GM19043 (cell line): Measurements from ENCODE around the gene OR1B1.
"Not testable (repeated sequence)": the region's sequence is repeated elsewhere in the genome, so short reads cannot be mapped to it uniquely, and the experiment has no call there.

Experiments
- ATAC-seq: cut with Tn5 transposase; IDR thresholded peaks from one replicate; pipeline ENCODE4 v1.9.1; 2021; ENCODE audit warnings: low read depth; ENCODE audit not compliant: unreplicated experiment

The OR1B1 gene

DNA sequence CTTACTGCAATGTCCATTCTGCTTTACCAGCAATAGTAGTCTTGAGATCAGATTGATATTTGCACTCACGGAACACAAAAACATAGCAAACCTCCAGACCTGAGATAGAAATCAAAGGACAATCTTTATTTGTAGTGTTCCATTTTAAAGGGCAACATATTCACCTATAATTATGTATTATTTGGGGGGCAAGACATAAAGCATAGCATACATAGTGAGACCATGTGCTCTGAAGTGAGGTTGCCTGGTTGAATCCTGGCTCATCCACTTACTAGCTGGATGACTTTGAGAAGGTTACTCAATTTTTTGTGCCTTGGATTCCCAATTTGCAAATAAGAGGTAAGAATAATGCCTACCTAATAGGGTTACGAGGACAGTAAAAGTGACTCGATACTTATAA is at the start of gene OR1B1:
Gene OR1B1, minus strand, starts transcription at position 101 of the 400 bp plus-strand sequence.
- ATAC-seq: no peak

GRCh38 chr9:122695696-122696095 is 38.3 kb upstream of the OR1B1 start:
- ATAC-seq: no peak

DNA sequence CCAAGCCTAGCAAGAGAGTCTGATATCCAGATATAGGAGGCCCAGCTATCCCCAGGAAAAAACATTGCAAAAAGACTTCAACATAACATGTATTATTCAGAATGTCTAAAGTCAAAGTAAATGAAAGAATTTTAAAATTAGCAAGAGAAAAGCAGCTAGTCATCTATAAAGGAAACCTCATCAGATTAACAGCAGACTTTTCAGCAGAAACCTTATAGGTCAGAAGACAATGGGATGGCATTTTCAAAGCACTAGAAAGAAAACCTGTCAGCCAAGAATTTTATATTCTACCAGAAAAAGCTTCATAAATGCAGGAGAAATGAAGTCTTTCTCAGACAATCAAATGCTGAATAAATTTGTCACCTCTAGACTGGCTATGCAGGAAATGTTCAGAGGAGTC is 27.4 kb upstream of the OR1B1 start:
- ATAC-seq: no peak

- no peak for ATAC-seq
Measured at GRCh38 chr9:122672481-122672880, 15.1 kb upstream of the OR1B1 start.

DNA sequence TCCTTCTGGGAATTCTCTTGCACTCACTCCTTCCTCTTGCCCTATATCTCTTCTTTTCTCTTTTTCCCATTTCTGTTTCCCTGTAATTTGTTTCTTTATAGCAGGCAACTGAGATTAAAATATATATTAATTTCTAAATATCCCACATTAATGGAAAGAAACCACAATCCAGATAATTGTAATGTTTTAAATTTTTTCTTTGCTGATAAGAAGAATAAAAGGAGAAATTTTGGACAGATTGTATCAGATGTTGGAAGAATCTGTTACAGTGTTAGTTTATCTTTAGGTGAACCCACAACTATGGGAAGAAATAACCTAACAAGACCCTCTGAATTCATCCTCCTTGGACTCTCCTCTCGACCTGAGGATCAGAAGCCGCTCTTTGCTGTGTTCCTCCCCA is 4.0 kb upstream of the OR1B1 start, which contains the start of gene OR1L1:
Gene OR1L1, plus strand, starts transcription at position 301 of the 400 bp plus-strand sequence. Its CDS starts 0 bp downstream, at position 301.
- ATAC-seq: no peak

DNA sequence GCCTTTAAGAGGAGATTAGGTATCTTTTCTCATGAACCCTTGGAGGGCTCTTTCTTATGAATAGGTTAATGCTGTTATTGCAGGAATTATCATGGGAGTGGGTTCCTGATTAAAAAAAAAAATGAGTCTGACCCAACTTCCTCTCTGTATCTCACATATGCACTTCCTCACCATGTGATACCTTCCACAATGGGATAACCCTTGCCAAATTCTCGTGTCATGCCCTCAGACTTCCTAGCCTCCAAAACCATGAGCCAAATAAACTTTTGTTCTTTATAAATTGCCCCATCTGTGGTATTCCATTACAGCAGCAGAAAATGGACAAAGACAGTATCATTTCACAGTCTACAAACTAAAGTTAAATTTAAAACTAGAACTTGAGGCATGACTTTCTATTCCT is 1.0 kb downstream of the OR1B1 start:
- no peak for ATAC-seq

DNA sequence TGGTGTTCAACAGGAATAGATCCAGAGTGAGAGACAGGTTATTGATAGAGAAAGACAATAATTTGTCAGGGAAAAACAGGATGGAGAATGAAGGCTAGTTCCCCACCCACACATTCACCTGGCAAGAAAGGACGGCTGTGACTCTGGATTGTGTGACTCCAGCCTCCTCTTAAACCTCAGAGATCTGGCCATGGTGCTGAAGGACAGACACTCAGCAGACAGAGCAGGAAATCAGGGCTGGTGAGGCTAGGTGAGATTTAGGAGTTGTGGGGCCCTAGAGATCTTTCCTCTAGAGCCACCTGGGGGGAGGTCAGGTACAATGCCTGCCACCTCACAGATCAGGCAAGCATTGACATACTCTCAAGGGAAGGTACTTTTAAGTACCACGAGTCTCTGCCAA is 15.2 kb downstream of the OR1B1 start:
- no peak for ATAC-seq

GRCh38 chr9:122619996-122620395 is 37.4 kb downstream of the OR1B1 start:
- ATAC-seq: no peak

DNA sequence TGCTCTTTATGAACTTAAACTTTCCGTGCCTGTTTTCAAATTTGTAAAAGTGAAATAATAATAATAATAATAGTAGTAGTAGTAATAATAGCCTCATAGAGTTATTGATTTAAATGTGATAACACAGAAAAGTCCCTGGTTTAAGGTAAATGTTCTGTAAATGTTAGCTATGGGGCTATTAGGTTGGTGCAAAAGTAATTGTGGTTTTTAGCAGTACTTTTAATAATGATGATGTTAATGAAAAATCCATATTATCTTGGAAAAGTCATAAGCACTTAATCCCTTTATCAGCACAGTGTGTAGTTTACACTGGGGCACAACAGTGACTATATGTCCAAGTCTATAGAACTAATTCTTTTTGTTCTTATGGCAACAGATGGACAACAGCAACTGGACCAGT is 43.1 kb downstream of the OR1B1 start, which contains the start of gene OR1Q1:
Gene OR1Q1, plus strand, starts transcription at position 377 of the 400 bp plus-strand sequence. Its CDS starts 0 bp downstream, at position 377.
- no peak for ATAC-seq

DNA sequence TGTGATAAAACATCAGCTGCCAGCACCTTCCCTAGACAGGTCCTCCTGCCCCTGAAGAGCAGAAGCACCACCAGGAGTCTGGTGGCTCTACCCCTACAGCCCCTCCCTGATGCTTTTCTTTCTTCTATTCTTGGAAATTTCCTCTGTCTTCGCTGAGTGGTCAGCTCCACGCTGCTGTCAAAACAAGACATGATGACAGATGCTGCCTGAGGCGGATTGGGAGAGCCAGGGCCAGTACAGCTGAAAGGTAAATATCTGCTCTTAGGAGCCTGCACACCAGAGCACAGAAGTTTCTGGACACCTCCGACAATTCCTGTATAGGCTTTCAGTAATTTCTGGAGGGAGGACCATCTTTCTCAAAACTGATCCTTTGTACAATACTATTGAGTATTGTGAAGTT is 47.6 kb downstream of the OR1B1 start:
- no peak for ATAC-seq

DNA sequence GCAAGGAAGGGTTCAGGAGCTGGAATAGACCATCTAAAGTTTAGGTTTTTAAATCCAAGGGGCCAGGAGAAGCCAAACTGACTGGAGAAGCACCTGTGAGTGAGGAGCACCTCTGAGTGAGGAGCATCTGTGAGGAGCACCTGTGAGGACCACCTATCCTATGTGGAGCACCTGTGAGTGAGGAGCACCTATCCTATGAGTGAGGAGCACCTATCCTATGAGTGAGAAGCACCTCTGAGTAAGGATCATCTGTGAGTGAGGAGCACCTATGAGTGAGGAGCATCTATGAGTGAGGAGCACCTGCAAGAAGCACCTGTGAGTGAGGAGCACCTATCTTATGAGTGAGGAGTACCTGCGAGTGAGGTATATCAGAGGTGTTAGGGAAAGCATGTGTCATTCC is 50.8 kb downstream of the OR1B1 start:
- no peak for ATAC-seq

DNA sequence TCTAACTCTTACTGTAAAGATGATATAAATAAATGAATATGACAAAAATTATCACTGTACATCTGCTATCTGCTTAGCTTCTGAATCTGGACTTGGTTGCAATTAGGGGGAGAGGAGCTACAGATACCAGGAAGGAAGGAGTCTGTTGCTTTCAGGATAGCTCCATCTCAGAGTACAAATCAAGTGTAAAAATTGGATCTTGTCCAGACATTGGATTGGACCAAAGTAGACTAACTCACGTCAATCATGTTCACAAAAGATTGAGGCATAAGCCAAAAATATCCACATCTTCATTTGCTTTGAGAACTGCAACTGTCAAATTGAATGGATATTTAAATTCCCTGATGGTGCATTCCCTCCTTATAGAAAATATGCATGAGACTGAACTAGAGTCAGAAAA is 51.7 kb downstream of the OR1B1 start:
- ATAC-seq: no peak

DNA sequence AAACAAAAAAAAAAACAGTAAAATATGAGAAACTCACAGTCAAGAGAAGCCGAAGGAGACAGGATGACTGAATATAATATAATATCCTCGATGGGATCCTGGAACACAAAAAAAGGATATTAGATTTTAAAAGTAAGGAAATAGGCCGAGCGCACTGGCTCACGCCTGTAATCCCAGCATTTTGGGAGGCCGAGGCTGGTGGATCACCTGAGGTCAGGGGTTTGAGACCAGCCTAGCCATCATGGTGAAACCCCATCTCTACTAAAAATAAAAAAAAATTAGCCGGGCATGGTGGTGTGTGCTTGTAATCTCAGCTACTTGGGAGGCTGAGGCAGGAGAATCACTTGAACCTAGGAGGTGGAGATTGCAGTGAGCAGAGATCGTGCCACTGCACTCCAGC is 74.1 kb downstream of the OR1B1 start, which contains the start of gene OR1L8:
Gene OR1L8, minus strand, starts transcription at position 101 of the 400 bp plus-strand sequence. CDS start 14,907 bp downstream, outside the sequence.
- ATAC-seq: not testable (repeated sequence)

- ATAC-seq: no peak
Measured at GRCh38 chr9:122580360-122580759, 77.1 kb downstream of the OR1B1 start.

DNA sequence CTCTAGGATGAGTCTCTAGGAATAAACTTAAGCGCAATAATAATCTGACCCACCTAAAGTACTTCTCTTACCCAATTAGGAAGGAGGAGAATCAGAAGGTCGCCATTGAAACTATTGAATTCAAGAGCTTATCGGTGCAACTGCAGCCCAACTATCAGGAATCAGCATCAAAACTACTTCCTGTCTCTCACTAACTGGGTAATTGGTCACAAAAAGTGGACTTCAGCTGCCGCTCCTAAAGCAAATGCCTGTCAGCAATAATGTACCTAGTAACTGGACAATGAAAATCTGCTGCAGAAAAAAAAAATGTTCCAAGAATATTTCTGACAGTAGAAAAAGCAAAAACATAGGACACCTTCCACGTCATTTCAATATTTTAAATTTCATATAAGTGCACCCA is 77.6 kb downstream of the OR1B1 start:
- no peak for ATAC-seq
